ENCODE results near the gene FBXO5. TPM values are rescaled to one million over a fixed set of nuclear protein-coding genes. Genes with fewer than 3 reads are reported as not detected.

Gene FBXO5
- total RNA-seq, 2 donors from 2014 or later = 6.2 to 10.7 TPM

DNA sequence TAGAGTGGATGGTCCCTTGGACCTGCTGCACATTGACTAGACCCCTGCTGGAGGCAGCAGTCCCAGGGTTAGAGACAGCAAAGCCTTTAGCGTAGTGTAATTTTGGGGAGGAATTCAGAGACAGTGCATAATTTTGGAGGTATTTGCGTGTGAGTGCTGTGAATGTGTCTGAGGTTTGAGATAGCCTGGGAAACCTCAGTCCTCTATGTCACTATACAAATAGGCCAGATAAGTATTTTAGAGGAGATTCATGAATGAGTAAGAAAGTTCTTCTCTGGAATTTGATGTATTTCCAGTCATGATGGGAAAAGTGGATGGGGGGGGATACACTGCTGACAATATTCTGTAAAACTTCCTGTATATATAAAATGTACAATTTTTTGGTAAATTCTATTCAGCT is 45.4 kb upstream of the FBXO5 start:
- H3K9me3 ChIP-seq = no peaks in the 10 kb centered on the region
- ATAC-seq (ENCODE audit: insufficient number of reproducible peaks, low FRiP score, low read depth) (no peak), DNase-seq (ENCODE audit: low spot score) (no peak)
- peaks cover 0 to 9% of the 10 kb centered on the region in 2 donors for H3K4me1 ChIP-seq (ENCODE audit: control insufficient read depth in 1 of 2, low read depth in 2 of 2)
- H3K36me3 ChIP-seq = no peaks in the 10 kb centered on the region
- no peak overlapping the region for H3K4me3 ChIP-seq
- no peak for TF ChIP-seq CTCF (IDR thresholded peaks at IDR 0.05)
- no peak overlapping the region for H3K27ac ChIP-seq
- no peaks in the 10 kb centered on the region for H3K27me3 ChIP-seq (replicated peaks; ENCODE audit: insufficient read depth)

- no peaks in the 10 kb centered on the region for H3K36me3 ChIP-seq
- ATAC-seq (ENCODE audit: insufficient number of reproducible peaks, low FRiP score, low read depth) (no peak), DNase-seq (ENCODE audit: low spot score) (no peak)
- H3K4me3 ChIP-seq = no peak overlapping the region
- no peak overlapping the region for H3K27ac ChIP-seq
- no peaks in the 10 kb centered on the region for H3K27me3 ChIP-seq (replicated peaks; ENCODE audit: insufficient read depth)
- H3K9me3 ChIP-seq = no peaks in the 10 kb centered on the region
- peaks cover 0 to 9% of the 10 kb centered on the region in 2 donors for H3K4me1 ChIP-seq (ENCODE audit: control insufficient read depth in 1 of 2, low read depth in 2 of 2)
- TF ChIP-seq CTCF (IDR thresholded peaks at IDR 0.05) = no peak
Observed at GRCh38 chr6:153027480-153027879, 44.6 kb upstream of the FBXO5 start.

DNA sequence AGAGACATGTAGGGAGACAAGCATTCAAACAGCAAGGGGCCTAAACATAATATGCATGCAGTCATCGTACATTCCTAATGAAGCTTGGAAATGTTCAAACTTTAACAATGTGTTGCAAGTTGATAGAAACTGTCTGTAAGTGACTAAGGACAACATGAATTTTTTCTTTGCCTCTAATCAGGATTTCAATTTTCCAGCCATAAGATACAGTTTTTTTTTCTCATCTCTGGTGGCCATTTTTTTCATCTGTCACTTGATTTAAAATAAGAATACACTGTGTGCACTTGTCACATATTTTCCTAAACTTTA is 41.8 kb upstream of the FBXO5 start:
- no peaks in the 10 kb centered on the region for H3K27me3 ChIP-seq (replicated peaks; ENCODE audit: insufficient read depth)
- no peak overlapping the region for H3K4me3 ChIP-seq
- no peak for DNase-seq (ENCODE audit: low spot score)
- H3K36me3 ChIP-seq = no peaks in the 10 kb centered on the region
- no peak for TF ChIP-seq CTCF (IDR thresholded peaks at IDR 0.05)
- H3K27ac ChIP-seq = no peak overlapping the region
- H3K9me3 ChIP-seq = no peaks in the 10 kb centered on the region
- H3K4me1 ChIP-seq (ENCODE audit: control insufficient read depth in 1 of 2, low read depth in 2 of 2) = no peaks in the 10 kb centered on the region
- ATAC-seq (ENCODE audit: insufficient number of reproducible peaks, low FRiP score, low read depth) = no peak

DNA sequence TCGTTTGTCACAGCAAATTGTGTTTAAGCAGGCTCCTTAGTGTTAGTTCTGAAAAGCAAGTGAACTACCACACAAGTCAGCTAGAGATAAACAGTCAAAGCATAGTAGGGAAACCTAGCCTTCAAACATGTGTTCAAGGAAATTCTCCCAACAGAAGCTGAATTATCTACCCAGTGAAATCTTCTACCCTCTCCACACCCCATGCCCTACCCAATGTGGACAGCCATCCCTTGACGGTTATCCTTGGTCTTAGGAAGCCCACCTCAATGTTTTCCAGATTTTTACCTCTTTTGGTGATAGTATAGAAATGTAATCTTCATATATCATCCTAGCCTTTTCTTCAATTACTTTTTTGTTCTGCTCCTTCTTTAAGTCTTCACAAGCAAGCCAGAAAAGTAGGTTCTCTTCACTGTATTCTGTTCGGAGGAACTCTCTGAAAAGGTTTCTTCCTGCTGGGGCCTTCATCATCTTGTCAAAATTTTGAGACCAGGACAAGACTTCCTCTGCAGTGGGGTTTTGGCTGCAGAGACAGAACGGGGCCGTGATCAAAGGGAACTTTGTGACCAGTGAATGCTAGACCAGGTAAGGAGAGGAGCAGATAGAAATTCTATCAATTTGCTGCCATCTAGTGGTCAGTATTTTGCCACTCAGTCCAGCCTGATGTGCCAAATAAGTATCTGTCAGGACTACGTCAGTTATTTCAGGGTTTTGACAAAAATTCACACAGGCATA is 41.3 kb upstream of the FBXO5 start:
- TF ChIP-seq CTCF (IDR thresholded peaks at IDR 0.05) = peak; percentile 78
- Histone ChIP-seq H3K27me3 (replicated peaks; ENCODE audit: insufficient read depth) (no peaks in the 10 kb centered on the region), H3K27ac (no peak overlapping the region), H3K9me3 (no peaks in the 10 kb centered on the region), H3K4me1 (ENCODE audit: control insufficient read depth in 1 of 2, low read depth in 2 of 2) (no peaks in the 10 kb centered on the region), H3K4me3 (no peak overlapping the region), H3K36me3 (no peaks in the 10 kb centered on the region)
- ATAC-seq (ENCODE audit: insufficient number of reproducible peaks, low FRiP score, low read depth) (no peak), DNase-seq (ENCODE audit: low spot score) (no peak)

DNA sequence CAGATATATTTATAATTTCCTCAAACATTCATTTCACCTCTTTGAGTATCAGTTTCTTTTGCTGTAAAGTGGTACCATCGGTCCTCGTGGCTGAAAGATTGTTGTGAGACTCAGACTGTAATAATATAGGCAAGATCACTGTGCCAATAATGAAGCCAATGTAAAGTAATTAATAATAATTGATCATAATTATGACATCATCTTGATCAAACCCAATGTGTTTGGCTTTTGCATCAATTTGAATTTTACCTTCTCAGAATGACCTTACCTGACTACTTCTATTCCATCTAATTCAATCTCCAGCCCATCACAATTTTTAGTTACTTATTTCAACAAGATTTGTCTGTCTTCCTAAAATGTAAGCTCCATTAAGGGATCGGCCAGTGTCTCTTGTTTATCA is 35.5 kb upstream of the FBXO5 start:
- no peak overlapping the region for H3K4me3 ChIP-seq
- DNase-seq (ENCODE audit: low spot score) (no peak), ATAC-seq (ENCODE audit: insufficient number of reproducible peaks, low FRiP score, low read depth) (no peak)
- no peaks in the 10 kb centered on the region for H3K27me3 ChIP-seq (replicated peaks; ENCODE audit: insufficient read depth)
- no peaks in the 10 kb centered on the region for H3K4me1 ChIP-seq (ENCODE audit: control insufficient read depth in 1 of 2, low read depth in 2 of 2)
- no peak for TF ChIP-seq CTCF (IDR thresholded peaks at IDR 0.05)
- H3K9me3 ChIP-seq = no peaks in the 10 kb centered on the region
- H3K27ac ChIP-seq = no peak overlapping the region
- no peaks in the 10 kb centered on the region for H3K36me3 ChIP-seq

Data from thoracic aorta (tissue), 2 donors.